GM12878 (cell line): ENCODE measurements around the gene GLTP.

ENCODE experiments used
- CBX5 ChIP-seq: sonication (generic); IDR thresholded peaks from 2 replicates; pipeline ENCODE4 v1.6.1; 2016; ENCODE audit warnings: low read depth, moderate library complexity, mild to moderate bottlenecking, inconsistent platforms
- CEBPB ChIP-seq, 2 experiments: fragments of 150-350 bp in 1 of 2; IDR thresholded peaks; 2 replicates each; pipeline ENCODE4 v1.6.1; 2012 to 2014; ENCODE audit warnings: low read depth in 2 of 2, low read length in 2 of 2, borderline replicate concordance in 1 of 2, inconsistent platforms in 1 of 2
- CTCF ChIP-seq, 3 experiments: IDR thresholded peaks in 2 of 3; conservative IDR thresholded peaks in 1 of 3; 2 replicates each; pipeline ENCODE4 v1.5.1; 2011; ENCODE audit warnings: low read depth in 3 of 3, low read length in 3 of 3, mild to moderate bottlenecking in 3 of 3, control low read depth in 2 of 3, moderate library complexity in 2 of 3, inconsistent platforms in 1 of 3, mixed read lengths in 1 of 3; ENCODE audit not compliant: control insufficient read depth in 2 of 3, insufficient read depth in 1 of 3; ENCODE audit errors: extremely low read depth in 1 of 3
- EGR1 ChIP-seq, 2 experiments: IDR thresholded peaks; 1 replicate in 1 of 2; 2 replicates in 1 of 2; pipeline ENCODE4 v1.6.1; 2011 to 2012; ENCODE audit warnings: low read depth in 2 of 2, low read length in 2 of 2, borderline replicate concordance in 1 of 2, mild to moderate bottlenecking in 1 of 2, moderate library complexity in 1 of 2
- EZH2 ChIP-seq: IDR thresholded peaks from 2 replicates; pipeline ENCODE4 v1.6.1; 2012; ENCODE audit warnings: low read depth, mild to moderate bottlenecking, control low read depth, inconsistent platforms, low read length, borderline replicate concordance; ENCODE audit not compliant: control insufficient read depth
- MEF2B ChIP-seq: fragments of 450-650 bp; IDR thresholded peaks from 2 replicates; pipeline ENCODE4 v1.6.1; 2018; ENCODE audit warnings: mild to moderate bottlenecking, moderate library complexity; ENCODE audit not compliant: partially characterized antibody, poor library complexity, severe bottlenecking
- MTA3 ChIP-seq: IDR thresholded peaks from 2 replicates; pipeline ENCODE4 v1.6.1; 2012; ENCODE audit warnings: low read length, inconsistent platforms, borderline replicate concordance
- NFYB ChIP-seq: IDR thresholded peaks from 2 replicates; pipeline ENCODE4 v1.6.1; 2011; ENCODE audit warnings: low read depth, mild to moderate bottlenecking, low read length, improper control_type of control experiment, moderate library complexity; ENCODE audit not compliant: insufficient read depth
- POLR2A ChIP-seq: IDR thresholded peaks from 2 replicates; pipeline ENCODE4 v1.6.1; 2011; ENCODE audit warnings: low read depth, mild to moderate bottlenecking, low read length
- POLR2AphosphoS5 ChIP-seq: IDR thresholded peaks from 2 replicates; pipeline ENCODE4 v1.6.1; 2011; ENCODE audit warnings: mild to moderate bottlenecking, low read length, inconsistent platforms
- RELB ChIP-seq: fragments of 450-650 bp; IDR thresholded peaks from 2 replicates; pipeline ENCODE4 v1.6.1; 2017; ENCODE audit warnings: low read depth, mild to moderate bottlenecking, moderate library complexity
- SIX5 ChIP-seq: IDR thresholded peaks from 2 replicates; pipeline ENCODE4 v1.6.1; 2011; ENCODE audit warnings: mild to moderate bottlenecking, low read depth, low read length, moderate library complexity; ENCODE audit not compliant: severe bottlenecking
- TCF12 ChIP-seq: IDR thresholded peaks from 2 replicates; pipeline ENCODE4 v1.6.1; 2011; ENCODE audit warnings: low read depth, mild to moderate bottlenecking, low read length
- ZBED1 ChIP-seq: IDR thresholded peaks from 2 replicates; pipeline ENCODE4 v1.6.1; 2016; ENCODE audit warnings: borderline replicate concordance

- no peak for TF ChIP-seq MEF2B
- TF ChIP-seq POLR2A, result no peak
- no peak for TF ChIP-seq EZH2
- TF ChIP-seq POLR2AphosphoS5, result no peak
- no peak for TF ChIP-seq CTCF (IDR thresholded peaks at IDR 0.05 in 2 of 3, conservative IDR thresholded peaks at IDR 0.05 in 1 of 3; ENCODE audit: control insufficient read depth in 2 of 3, extremely low read depth in 1 of 3, insufficient read depth in 1 of 3, low read depth in 3 of 3, low read length in 3 of 3)
- TF ChIP-seq CEBPB (IDR thresholded peaks at IDR 0.05; ENCODE audit: borderline replicate concordance in 1 of 2, low read depth in 2 of 2, low read length in 2 of 2), result no peak
- TF ChIP-seq NFYB, result no peak
- no peak for TF ChIP-seq ZBED1
- TF ChIP-seq EGR1 (IDR thresholded peaks at IDR 0.05; ENCODE audit: borderline replicate concordance in 1 of 2, low read depth in 2 of 2, low read length in 2 of 2), result no peak
- TF ChIP-seq MTA3, result no peak
- TF ChIP-seq RELB, result no peak
- TF ChIP-seq SIX5, result no peak
- no peak for TF ChIP-seq TCF12
- TF ChIP-seq CBX5, result no peak
Measured at GRCh38 chr12:109923481-109924245, 43.3 kb upstream of the GLTP start.
